ENCODE results near the gene IKZF1. TPM values are rescaled to one million over a fixed set of nuclear protein-coding genes. Genes with fewer than 3 reads are reported as not detected.

Gene IKZF1
- total and polyA plus RNA-seq, 4 donors, result 4.0 to 37.8 (median 18.5) TPM

DNA sequence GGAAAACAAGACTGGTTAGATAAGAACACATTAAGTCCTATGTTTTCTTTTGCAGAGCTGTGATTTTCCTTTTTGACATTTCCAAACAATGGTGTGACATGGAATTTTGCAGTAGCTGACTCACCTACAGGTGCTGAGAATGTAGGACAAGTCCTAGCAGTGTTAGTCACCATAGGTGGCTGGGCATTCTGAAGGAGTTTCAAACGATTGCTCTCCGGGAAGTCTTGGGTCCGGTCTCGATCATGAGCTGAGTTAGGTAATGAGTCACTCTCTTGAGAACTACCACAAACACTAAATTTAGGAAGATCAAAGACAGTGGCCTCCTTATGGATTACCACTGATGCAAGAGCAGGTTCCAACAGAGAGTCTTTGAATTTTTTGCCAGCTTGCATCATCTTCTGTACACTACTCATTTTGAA is 142.0 kb downstream of the IKZF1 start:
- peak; percentile 35 for ATAC-seq (ENCODE audit: insufficient read depth, low FRiP score)

DNA sequence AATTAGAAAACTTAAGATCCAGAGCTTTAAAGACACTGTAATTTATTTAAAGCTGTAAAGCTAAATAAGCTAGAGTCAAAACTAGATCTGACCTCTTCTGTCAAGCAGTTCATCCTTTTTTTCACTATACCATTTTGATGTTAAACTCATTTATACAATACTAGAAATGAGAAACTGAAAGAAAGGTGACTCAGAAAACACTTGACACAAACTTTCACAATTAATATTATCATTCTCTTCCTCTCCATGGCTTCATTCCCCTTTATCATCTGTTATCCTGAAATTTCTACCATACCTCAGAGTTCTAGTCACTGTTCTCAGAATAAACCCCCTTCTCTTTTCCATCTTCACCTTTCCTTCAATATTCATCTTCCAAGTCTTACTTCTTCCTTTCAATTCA is 144.3 kb downstream of the IKZF1 start:
- TF ChIP-seq, protein P1, sequence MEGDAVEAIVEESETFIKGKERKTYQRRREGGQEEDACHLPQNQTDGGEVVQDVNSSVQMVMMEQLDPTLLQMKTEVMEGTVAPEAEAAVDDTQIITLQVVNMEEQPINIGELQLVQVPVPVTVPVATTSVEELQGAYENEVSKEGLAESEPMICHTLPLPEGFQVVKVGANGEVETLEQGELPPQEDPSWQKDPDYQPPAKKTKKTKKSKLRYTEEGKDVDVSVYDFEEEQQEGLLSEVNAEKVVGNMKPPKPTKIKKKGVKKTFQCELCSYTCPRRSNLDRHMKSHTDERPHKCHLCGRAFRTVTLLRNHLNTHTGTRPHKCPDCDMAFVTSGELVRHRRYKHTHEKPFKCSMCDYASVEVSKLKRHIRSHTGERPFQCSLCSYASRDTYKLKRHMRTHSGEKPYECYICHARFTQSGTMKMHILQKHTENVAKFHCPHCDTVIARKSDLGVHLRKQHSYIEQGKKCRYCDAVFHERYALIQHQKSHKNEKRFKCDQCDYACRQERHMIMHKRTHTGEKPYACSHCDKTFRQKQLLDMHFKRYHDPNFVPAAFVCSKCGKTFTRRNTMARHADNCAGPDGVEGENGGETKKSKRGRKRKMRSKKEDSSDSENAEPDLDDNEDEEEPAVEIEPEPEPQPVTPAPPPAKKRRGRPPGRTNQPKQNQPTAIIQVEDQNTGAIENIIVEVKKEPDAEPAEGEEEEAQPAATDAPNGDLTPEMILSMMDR (IDR thresholded peaks at IDR 0.05; ENCODE audit: control extremely low read depth, extremely low read depth), result no peak
- H3K4me3 ChIP-seq, result no peak overlapping the region
- no peak for ATAC-seq (ENCODE audit: insufficient read depth, low FRiP score)
- H3K27me3 ChIP-seq (ENCODE audit: control insufficient read depth in 3 of 3, insufficient read depth in 3 of 3, low read length in 2 of 3), result no peaks in the 10 kb centered on the region
- H3K4me1 ChIP-seq (ENCODE audit: control insufficient read depth in 5 of 5, insufficient read depth in 5 of 5, low read length in 5 of 5), result peaks cover 0 to 8% (median 4%) of the 10 kb centered on the region in 5 donors
- no peaks in the 10 kb centered on the region for H3K9me3 ChIP-seq (ENCODE audit: control insufficient read depth in 4 of 4, insufficient read depth in 3 of 4, low read length in 3 of 4)
- no peak overlapping the region for H3K27ac ChIP-seq (ENCODE audit: low read depth in 1 of 2, low read length in 1 of 2)
- H3K9ac ChIP-seq (ENCODE audit: insufficient read depth in 1 of 2, low read length in 2 of 2), result no peak overlapping the region
- DNase-seq, result no peak
- peaks cover 7 to 19% (median 17%) of the 10 kb centered on the region in 4 donors for H3K36me3 ChIP-seq (ENCODE audit: control insufficient read depth in 4 of 4, insufficient read depth in 4 of 4, low read length in 4 of 4)

More for the DNA sequence above, 142.0 kb downstream of the IKZF1 start:
- Histone ChIP-seq H3K4me3 (no peak overlapping the region), H3K27ac (ENCODE audit: low read depth in 1 of 2, low read length in 1 of 2) (no peak overlapping the region), H3K9ac (ENCODE audit: insufficient read depth in 1 of 2, low read length in 2 of 2) (no peak overlapping the region), H3K9me3 (ENCODE audit: control insufficient read depth in 4 of 4, insufficient read depth in 3 of 4, low read length in 3 of 4) (no peaks in the 10 kb centered on the region), H3K36me3 (ENCODE audit: control insufficient read depth in 4 of 4, insufficient read depth in 4 of 4, low read length in 4 of 4) (peaks cover 7 to 19% (median 17%) of the 10 kb centered on the region in 4 donors), H3K4me1 (ENCODE audit: control insufficient read depth in 5 of 5, insufficient read depth in 5 of 5, low read length in 5 of 5) (peaks cover 0 to 8% (median 4%) of the 10 kb centered on the region in 5 donors), H3K27me3 (ENCODE audit: control insufficient read depth in 3 of 3, insufficient read depth in 3 of 3, low read length in 2 of 3) (no peaks in the 10 kb centered on the region)
- TF ChIP-seq, protein P1 (IDR thresholded peaks at IDR 0.05; ENCODE audit: control extremely low read depth, extremely low read depth), result no peak
- 64 to 87% methylated on average over 4 of the region's 4 CpGs for WGBS, 2 donors
- DNase-seq, result no peak

DNA sequence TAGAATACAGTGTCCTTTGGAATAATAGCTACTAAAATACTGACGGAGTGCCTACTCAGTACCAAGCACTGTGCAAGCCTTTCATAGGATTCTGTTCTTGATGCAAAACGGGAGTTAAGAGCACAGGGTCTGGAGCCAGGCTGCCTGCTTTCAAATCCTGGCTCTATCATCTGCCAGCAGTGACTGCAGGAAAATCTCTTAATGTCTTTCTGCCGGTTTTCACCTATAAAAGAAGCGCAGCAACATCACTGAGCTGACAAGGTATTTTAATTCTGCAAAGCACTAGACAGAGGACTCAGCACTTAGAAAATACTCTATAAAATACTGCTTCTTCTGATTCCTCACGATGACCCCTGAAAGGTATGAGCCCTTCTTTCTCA is 145.0 kb downstream of the IKZF1 start:
- peaks cover 0 to 8% (median 4%) of the 10 kb centered on the region in 5 donors for H3K4me1 ChIP-seq (ENCODE audit: control insufficient read depth in 5 of 5, insufficient read depth in 5 of 5, low read length in 5 of 5)
- peak in 1 of 3 donors; percentile 11 for DNase-seq
- no peak overlapping the region for H3K4me3 ChIP-seq
- H3K27me3 ChIP-seq (ENCODE audit: control insufficient read depth in 3 of 3, insufficient read depth in 3 of 3, low read length in 2 of 3), result no peaks in the 10 kb centered on the region
- ATAC-seq (ENCODE audit: insufficient read depth, low FRiP score), result no peak
- H3K27ac ChIP-seq (ENCODE audit: low read depth in 1 of 2, low read length in 1 of 2), result peak overlapping the region in 1 of 2 donors; percentile 77
- TF ChIP-seq, protein P1 (IDR thresholded peaks at IDR 0.05; ENCODE audit: control extremely low read depth, extremely low read depth), result no peak
- peak overlapping the region; percentile 68 to 71 for H3K9ac ChIP-seq (ENCODE audit: insufficient read depth in 1 of 2, low read length in 2 of 2)
- WGBS, 2 donors, result 17 to 24% methylated on average over 5 of the region's 5 CpGs
- H3K36me3 ChIP-seq (ENCODE audit: control insufficient read depth in 4 of 4, insufficient read depth in 4 of 4, low read length in 4 of 4), result peaks cover 7 to 19% (median 17%) of the 10 kb centered on the region in 4 donors
- H3K9me3 ChIP-seq (ENCODE audit: control insufficient read depth in 4 of 4, insufficient read depth in 3 of 4, low read length in 3 of 4), result no peaks in the 10 kb centered on the region

Measured in lung (tissue), 12 donors.